Common myeloid progenitor, CD34-positive (primary cell): Measurements from ENCODE around the gene MED15.

ENCODE experiments used
- CTCF ChIA-PET: fragments of 350-600 bp; sonication (Branson Sonifier 250); formaldehyde crosslinking; loops from one replicate; lab custom pipeline; 2021; ENCODE audit warnings: antibody characterized with exemption; lab: Charles Lee
- POLR2A ChIA-PET: fragments of 350-600 bp; sonication (Branson Sonifier 250); formaldehyde crosslinking; loops from one replicate; lab custom pipeline; 2021; ENCODE audit warnings: antibody characterized with exemption; lab: Charles Lee
- DNase-seq, 3 donors: peaks; one replicate each; pipeline versions ENCODE4 v3.0.0 to v3.0.0-alpha.2; 2013
- H3K27ac ChIP-seq, 2 experiments: 1 replicate in 1 of 2; 2 replicates in 1 of 2; pipeline ENCODE4 v1.7.0; 2013; ENCODE audit warnings: inconsistent platforms in 2 of 2, low read length in 2 of 2, mild to moderate bottlenecking in 2 of 2, low read depth in 1 of 2, moderate library complexity in 1 of 2; ENCODE audit not compliant: severe bottlenecking in 2 of 2, insufficient read depth in 1 of 2, poor library complexity in 1 of 2
- H3K27me3 ChIP-seq, 5 experiments: replicated peaks in 2 of 5; 1 replicate in 3 of 5; 2 replicates in 2 of 5; pipeline versions ENCODE4 v1.6.1 to v1.7.0; 2013; ENCODE audit warnings: low read length in 4 of 5, mild to moderate bottlenecking in 2 of 5, moderate library complexity in 2 of 5, inconsistent platforms in 1 of 5; ENCODE audit not compliant: insufficient read depth in 5 of 5, control insufficient read depth in 4 of 5
- H3K36me3 ChIP-seq, 4 experiments: 1 replicate in 2 of 4; 2 replicates in 2 of 4; pipeline versions ENCODE4 v1.6.1 to v1.7.0; 2013; ENCODE audit warnings: low read length in 3 of 4, control low read depth in 1 of 4, mild to moderate bottlenecking in 1 of 4; ENCODE audit not compliant: control insufficient read depth in 4 of 4, insufficient read depth in 4 of 4
- H3K4me1 ChIP-seq, 4 experiments: 1 replicate in 3 of 4; 2 replicates in 1 of 4; pipeline versions ENCODE4 v1.6.1 to v1.7.1; 2013; ENCODE audit warnings: low read length in 3 of 4, mild to moderate bottlenecking in 3 of 4, control low read depth in 1 of 4, inconsistent platforms in 1 of 4, moderate library complexity in 1 of 4; ENCODE audit not compliant: control insufficient read depth in 4 of 4, insufficient read depth in 4 of 4; ENCODE audit errors: control extremely low read depth in 1 of 4
- H3K4me3 ChIP-seq, 7 experiments: 1 replicate in 4 of 7; 2 replicates in 3 of 7; pipeline versions ENCODE4 v1.5.1 to v1.7.0; 2013; ENCODE audit warnings: mild to moderate bottlenecking in 7 of 7, low read length in 6 of 7, moderate library complexity in 6 of 7, inconsistent platforms in 2 of 7, low read depth in 2 of 7, control low read depth in 1 of 7; ENCODE audit not compliant: insufficient read depth in 4 of 7, control insufficient read depth in 1 of 7; ENCODE audit errors: extremely low read depth in 1 of 7
- H3K9me3 ChIP-seq, 5 experiments: 1 replicate in 4 of 5; 2 replicates in 1 of 5; pipeline versions ENCODE4 v1.6.1 to v1.7.1; 2013; ENCODE audit warnings: low read length in 4 of 5, mild to moderate bottlenecking in 2 of 5, inconsistent platforms in 1 of 5, low read depth in 1 of 5, moderate library complexity in 1 of 5; ENCODE audit not compliant: control insufficient read depth in 4 of 5, insufficient read depth in 2 of 5; ENCODE audit errors: control extremely low read depth in 1 of 5
- WGBS: methylation state at CpG from one replicate; pipeline ENCODE4 v1.1.5; 2013; ENCODE audit not compliant: insufficient coverage; 5-methylcytosine and 5-hydroxymethylcytosine counted together

MED15 gene

GRCh38 chr22:20490941-20491307, 16.5 kb upstream of the MED15 start:
- no peak for DNase-seq
- Histone ChIP-seq H3K9me3 (no peaks in the 10 kb centered on the region), H3K27ac (no peak overlapping the region), H3K36me3 (peaks cover 0 to 15% (median 7%) of the 10 kb centered on the region in 4 experiments), H3K27me3 (no peaks in the 10 kb centered on the region), H3K4me3 (no peak overlapping the region), H3K4me1 (peaks cover 0 to 13% (median 8%) of the 10 kb centered on the region in 4 experiments)
- CTCF ChIA-PET: no interaction called here
- WGBS: no CpG with 5 or more reads among the region's 1 CpG
- POLR2A ChIA-PET: no interaction called here

- no peak overlapping the region for H3K27ac ChIP-seq
- H3K9me3 ChIP-seq: no peaks in the 10 kb centered on the region
- WGBS: 100% methylated on average over 1 of the region's 2 CpGs
- no peak for DNase-seq
- H3K36me3 ChIP-seq: peaks cover 0 to 15% (median 7%) of the 10 kb centered on the region in 4 experiments
- H3K27me3 ChIP-seq: no peaks in the 10 kb centered on the region
- H3K4me3 ChIP-seq: no peak overlapping the region
- ChIA-PET CTCF (no interaction called here), POLR2A (no interaction called here)
- H3K4me1 ChIP-seq: peaks cover 0 to 18% (median 12%) of the 10 kb centered on the region in 4 experiments
These were observed 16.1 kb upstream of the MED15 start for GRCh38 chr22:20491346-20491745.

GRCh38 chr22:20494978-20495860, 12.2 kb upstream of the MED15 start, which contains the start of gene KLHL22:
TSS of gene KLHL22 (minus strand) at chr22:20495795. CDS start at chr22:20489211, 6,584 bp downstream.
- Histone ChIP-seq H3K9me3 (no peaks in the 10 kb centered on the region), H3K27me3 (no peaks in the 10 kb centered on the region), H3K4me3 (peak within 1 kb of the TSS; percentile 27 to 90 (median 75)), H3K36me3 (peaks cover 0 to 2% (median under 1%) of the 10 kb centered on the region in 4 experiments), H3K4me1 (peaks cover 0 to 22% (median 17%) of the 10 kb centered on the region in 4 experiments), H3K27ac (peak within 1 kb of the TSS; percentile 59 to 92)
- DNase-seq: peak; percentile 8 to 44 (median 25)
- ChIA-PET CTCF (interaction anchor here (1.1 to 2.5 kb wide), 4 partner anchors 11 to 77 kb away, joined by 3 to 14 read pairs (median 6); partner anchors contain the start of gene MED15), POLR2A (no interaction called here)
- under 1% methylated on average over 96 of the region's 108 CpGs for WGBS

- H3K27me3 ChIP-seq: no peaks in the 10 kb centered on the region
- peak; percentile 88 to 94 (median 93) for DNase-seq
- peaks cover 0 to 4% (median under 1%) of the 10 kb centered on the region in 4 experiments for H3K36me3 ChIP-seq
- H3K4me3 ChIP-seq: peak overlapping the region; percentile 21 to 90 (median 75)
- WGBS: under 1% methylated on average over 52 of the region's 54 CpGs
- ChIA-PET POLR2A (no interaction called here), CTCF (interaction anchor here (1.3 to 2.5 kb wide), 2 partner anchors 70 to 78 kb away, joined by 3 to 14 read pairs; no protein-coding TSS in a partner anchor)
- peaks cover 0 to 22% (median 17%) of the 10 kb centered on the region in 4 experiments for H3K4me1 ChIP-seq
- H3K27ac ChIP-seq: peak overlapping the region; percentile 59 to 92
- no peaks in the 10 kb centered on the region for H3K9me3 ChIP-seq
These were observed 11.3 kb upstream of the MED15 start for GRCh38 chr22:20495861-20496681.

- Histone ChIP-seq H3K4me1 (peaks cover 0 to 22% (median 17%) of the 10 kb centered on the region in 4 experiments), H3K27ac (no peak overlapping the region), H3K36me3 (peaks cover 0 to 5% (median 0%) of the 10 kb centered on the region in 4 experiments), H3K4me3 (no peak overlapping the region), H3K9me3 (no peaks in the 10 kb centered on the region), H3K27me3 (no peaks in the 10 kb centered on the region)
- 100% methylated on average over 2 of the region's 3 CpGs for WGBS
- ChIA-PET POLR2A (no interaction called here), CTCF (interaction anchor here (1.0 to 1.3 kb wide), 2 partner anchors 41 to 69 kb away, joined by 3 to 4 read pairs; no protein-coding TSS in a partner anchor)
- DNase-seq: no peak
These were observed 10.0 kb upstream of the MED15 start for GRCh38 chr22:20497426-20497825.

DNA sequence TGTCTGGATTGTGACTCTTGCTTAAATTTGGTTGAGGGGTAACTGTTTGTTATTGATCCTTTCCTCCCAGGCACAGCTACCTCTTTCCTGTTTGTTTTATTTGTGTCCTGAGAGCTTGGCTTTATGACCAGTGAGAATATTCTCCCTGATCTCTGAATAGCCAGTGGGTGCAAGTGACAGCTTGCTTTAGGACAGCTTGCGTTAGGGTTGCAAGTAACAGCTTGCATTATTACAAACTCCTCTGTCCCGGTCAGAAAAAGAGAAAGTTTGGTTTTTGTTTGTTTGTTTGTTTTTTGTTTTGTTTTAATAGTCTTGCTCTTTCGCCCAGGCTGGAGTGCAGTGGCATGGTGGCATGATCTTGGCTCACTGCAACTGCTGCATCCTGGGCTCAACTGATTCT, 8.5 kb upstream of the MED15 start:
- Histone ChIP-seq H3K36me3 (peaks cover 0 to 5% (median 0%) of the 10 kb centered on the region in 4 experiments), H3K4me1 (peaks cover 0 to 22% (median 17%) of the 10 kb centered on the region in 4 experiments), H3K4me3 (no peak overlapping the region), H3K27ac (no peak overlapping the region), H3K27me3 (no peaks in the 10 kb centered on the region), H3K9me3 (no peaks in the 10 kb centered on the region)
- no CpG with 5 or more reads among the region's 3 CpGs for WGBS
- CTCF ChIA-PET: interaction anchor here (1.1 kb wide), 1 partner anchor 81 kb away, joined by 3 read pairs; no protein-coding TSS in a partner anchor
- POLR2A ChIA-PET: no interaction called here
- DNase-seq: no peak
